ENCODE data around the gene TMEM263. TPM values are rescaled to one million over a fixed set of nuclear protein-coding genes. Genes with fewer than 3 reads are reported as not detected.

Gene TMEM263
- total and polyA plus RNA-seq, 9 of the 15 experiments (the other 6 are each of a cell fraction or from before 2014, with no cell fraction given), result 12.6 to 36.7 (median 24.4) TPM

DNA sequence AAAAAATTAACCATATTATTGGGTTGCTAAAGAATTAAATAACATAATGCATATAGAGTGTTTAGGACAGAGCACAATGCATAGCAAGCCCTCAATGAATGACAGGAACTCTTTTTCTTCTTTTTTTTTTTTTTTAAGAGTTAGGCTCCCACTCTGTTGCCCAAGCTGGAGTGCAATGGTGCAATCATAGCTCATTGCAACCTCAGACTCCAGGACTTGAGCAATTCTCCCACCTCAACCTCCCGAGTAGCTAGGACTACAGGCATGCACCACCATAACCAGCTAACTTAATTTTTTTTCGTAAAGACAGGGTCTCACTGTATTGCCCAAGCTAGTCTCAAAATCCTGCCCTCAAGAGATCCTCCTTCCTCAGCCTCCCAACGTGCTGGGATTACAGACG, 51.7 kb downstream of the TMEM263 start (continued):
- TF ChIP-seq, protein P1, sequence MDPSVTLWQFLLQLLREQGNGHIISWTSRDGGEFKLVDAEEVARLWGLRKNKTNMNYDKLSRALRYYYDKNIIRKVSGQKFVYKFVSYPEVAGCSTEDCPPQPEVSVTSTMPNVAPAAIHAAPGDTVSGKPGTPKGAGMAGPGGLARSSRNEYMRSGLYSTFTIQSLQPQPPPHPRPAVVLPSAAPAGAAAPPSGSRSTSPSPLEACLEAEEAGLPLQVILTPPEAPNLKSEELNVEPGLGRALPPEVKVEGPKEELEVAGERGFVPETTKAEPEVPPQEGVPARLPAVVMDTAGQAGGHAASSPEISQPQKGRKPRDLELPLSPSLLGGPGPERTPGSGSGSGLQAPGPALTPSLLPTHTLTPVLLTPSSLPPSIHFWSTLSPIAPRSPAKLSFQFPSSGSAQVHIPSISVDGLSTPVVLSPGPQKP (CRISPR knock-in tag; IDR thresholded peaks at IDR 0.05), result no peak
- TF ChIP-seq, protein P2, sequence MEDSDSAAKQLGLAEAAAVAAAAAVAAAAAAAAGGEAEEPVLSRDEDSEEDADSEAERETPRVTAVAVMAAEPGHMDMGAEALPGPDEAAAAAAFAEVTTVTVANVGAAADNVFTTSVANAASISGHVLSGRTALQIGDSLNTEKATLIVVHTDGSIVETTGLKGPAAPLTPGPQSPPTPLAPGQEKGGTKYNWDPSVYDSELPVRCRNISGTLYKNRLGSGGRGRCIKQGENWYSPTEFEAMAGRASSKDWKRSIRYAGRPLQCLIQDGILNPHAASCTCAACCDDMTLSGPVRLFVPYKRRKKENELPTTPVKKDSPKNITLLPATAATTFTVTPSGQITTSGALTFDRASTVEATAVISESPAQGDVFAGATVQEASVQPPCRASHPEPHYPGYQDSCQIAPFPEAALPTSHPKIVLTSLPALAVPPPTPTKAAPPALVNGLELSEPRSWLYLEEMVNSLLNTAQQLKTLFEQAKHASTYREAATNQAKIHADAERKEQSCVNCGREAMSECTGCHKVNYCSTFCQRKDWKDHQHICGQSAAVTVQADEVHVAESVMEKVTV (CRISPR knock-in tag; IDR thresholded peaks at IDR 0.05), result no peak

DNA sequence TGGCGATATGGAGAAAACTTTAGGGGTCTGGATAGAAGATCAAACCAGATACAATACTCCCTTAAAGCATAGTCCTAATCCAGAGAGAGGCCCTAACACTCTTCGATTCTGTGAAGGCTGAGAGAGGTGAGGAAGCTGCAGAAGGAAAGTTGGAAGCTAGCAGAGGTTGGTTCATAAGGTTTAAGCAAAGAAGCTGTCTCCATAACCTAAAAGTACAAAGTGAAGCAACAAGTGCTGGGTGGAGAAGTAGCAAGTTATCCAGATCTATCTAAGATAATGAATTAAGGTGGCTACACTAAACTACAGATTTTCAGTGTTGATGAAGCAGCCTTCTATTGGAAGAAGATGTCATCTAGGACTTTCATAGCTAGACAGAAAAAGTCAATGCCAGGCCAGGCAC, 55.8 kb downstream of the TMEM263 start:
- H3K4me2 ChIP-seq (ENCODE audit: insufficient read depth, low read length), result no peak overlapping the region
- no peak overlapping the region for H3K4me3 ChIP-seq
- DNase-seq (ENCODE audit: extremely low read depth in 1 of 4, low spot score in 3 of 4) (no peak), FAIRE-seq (no peak), ATAC-seq (no peak)
- H2AFZ ChIP-seq (ENCODE audit: low read depth, low read length), result no peak overlapping the region
- no peaks in the 10 kb centered on the region for H4K20me1 ChIP-seq (replicated peaks; ENCODE audit: control insufficient read depth, insufficient read depth, low read length)
- H3K36me3 ChIP-seq (ENCODE audit: control insufficient read depth, insufficient read depth, low read length), result no peaks in the 10 kb centered on the region
- ChIA-PET POLR2A (interaction anchor here (0.6 kb wide), 1 partner anchor 651 kb away, joined by 3 read pairs; no protein-coding TSS in a partner anchor), CTCF (ENCODE audit: low intra/inter-chr PET ratio) (no interaction called here)
- H3K27me3 ChIP-seq (ENCODE audit: control insufficient read depth in 2 of 2, insufficient read depth in 2 of 2, low read length in 2 of 2), result no peaks in the 10 kb centered on the region
- intact Hi-C loops (cut with micrococcal nuclease) (no loop called here), in situ Hi-C loops (cut with MboI) (no loop called here)
- no peaks in the 10 kb centered on the region for H3K79me2 ChIP-seq (ENCODE audit: control insufficient read depth, insufficient read depth, low read length)
- no peaks in the 10 kb centered on the region for H3K9me3 ChIP-seq (replicated peaks; ENCODE audit: control insufficient read depth, insufficient read depth, low read depth, low read length)
- H3K27ac ChIP-seq (ENCODE audit: extremely low read depth, low read depth, low read length), result no peak overlapping the region
- H3K9ac ChIP-seq (ENCODE audit: insufficient read depth in 1 of 2, low read depth in 2 of 2, low read length in 2 of 2), result no peak overlapping the region
- H3K9me1 ChIP-seq (ENCODE audit: control insufficient read depth, insufficient read depth, low read length), result no peaks in the 10 kb centered on the region
- no peaks in the 10 kb centered on the region for H3K4me1 ChIP-seq (replicated peaks in 1 of 2; ENCODE audit: control insufficient read depth in 2 of 2, insufficient read depth in 2 of 2, low read length in 2 of 2)
- 57% methylated on average over 2 of the region's 2 CpGs for WGBS (ENCODE audit: insufficient coverage, low coverage, missing lambda C conversion rate)
- BruUV-seq (replicated peaks), result no TSS peak
- TF ChIP-seq PCBP1 (IDR thresholded peaks at IDR 0.05; ENCODE audit: low read depth, low read length, poor library complexity, severe bottlenecking) (no peak), HNRNPUL1 (IDR thresholded peaks at IDR 0.05; ENCODE audit: low read length) (no peak), ZNF79 (CRISPR knock-in tag; IDR thresholded peaks at IDR 0.05; ENCODE audit: low read depth) (no peak), ZNF263 (CRISPR knock-in tag; IDR thresholded peaks at IDR 0.05; ENCODE audit: borderline replicate concordance) (no peak)
- TF ChIP-seq, protein P3, sequence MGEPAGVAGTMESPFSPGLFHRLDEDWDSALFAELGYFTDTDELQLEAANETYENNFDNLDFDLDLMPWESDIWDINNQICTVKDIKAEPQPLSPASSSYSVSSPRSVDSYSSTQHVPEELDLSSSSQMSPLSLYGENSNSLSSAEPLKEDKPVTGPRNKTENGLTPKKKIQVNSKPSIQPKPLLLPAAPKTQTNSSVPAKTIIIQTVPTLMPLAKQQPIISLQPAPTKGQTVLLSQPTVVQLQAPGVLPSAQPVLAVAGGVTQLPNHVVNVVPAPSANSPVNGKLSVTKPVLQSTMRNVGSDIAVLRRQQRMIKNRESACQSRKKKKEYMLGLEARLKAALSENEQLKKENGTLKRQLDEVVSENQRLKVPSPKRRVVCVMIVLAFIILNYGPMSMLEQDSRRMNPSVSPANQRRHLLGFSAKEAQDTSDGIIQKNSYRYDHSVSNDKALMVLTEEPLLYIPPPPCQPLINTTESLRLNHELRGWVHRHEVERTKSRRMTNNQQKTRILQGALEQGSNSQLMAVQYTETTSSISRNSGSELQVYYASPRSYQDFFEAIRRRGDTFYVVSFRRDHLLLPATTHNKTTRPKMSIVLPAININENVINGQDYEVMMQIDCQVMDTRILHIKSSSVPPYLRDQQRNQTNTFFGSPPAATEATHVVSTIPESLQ (CRISPR knock-in tag; IDR thresholded peaks at IDR 0.05), result no peak
- TF ChIP-seq, protein P4, sequence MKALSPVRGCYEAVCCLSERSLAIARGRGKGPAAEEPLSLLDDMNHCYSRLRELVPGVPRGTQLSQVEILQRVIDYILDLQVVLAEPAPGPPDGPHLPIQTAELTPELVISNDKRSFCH (CRISPR knock-in tag; IDR thresholded peaks at IDR 0.05), result no peak
- TF ChIP-seq, protein P4 (tag; IDR thresholded peaks at IDR 0.05), result no peak
- TF ChIP-seq, protein P5, sequence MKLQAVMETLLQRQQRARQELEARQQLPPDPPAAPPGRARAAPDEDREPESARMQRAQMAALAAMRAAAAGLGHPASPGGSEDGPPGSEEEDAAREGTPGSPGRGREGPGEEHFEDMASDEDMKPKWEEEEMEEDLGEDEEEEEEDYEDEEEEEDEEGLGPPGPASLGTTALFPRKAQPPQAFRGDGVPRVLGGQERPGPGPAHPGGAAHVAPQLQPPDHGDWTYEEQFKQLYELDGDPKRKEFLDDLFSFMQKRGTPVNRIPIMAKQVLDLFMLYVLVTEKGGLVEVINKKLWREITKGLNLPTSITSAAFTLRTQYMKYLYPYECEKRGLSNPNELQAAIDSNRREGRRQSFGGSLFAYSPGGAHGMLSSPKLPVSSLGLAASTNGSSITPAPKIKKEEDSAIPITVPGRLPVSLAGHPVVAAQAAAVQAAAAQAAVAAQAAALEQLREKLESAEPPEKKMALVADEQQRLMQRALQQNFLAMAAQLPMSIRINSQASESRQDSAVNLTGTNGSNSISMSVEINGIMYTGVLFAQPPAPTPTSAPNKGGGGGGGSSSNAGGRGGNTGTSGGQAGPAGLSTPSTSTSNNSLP (IDR thresholded peaks at IDR 0.05; ENCODE audit: borderline replicate concordance, low read depth, low read length), result no peak
- TF ChIP-seq, protein P6, sequence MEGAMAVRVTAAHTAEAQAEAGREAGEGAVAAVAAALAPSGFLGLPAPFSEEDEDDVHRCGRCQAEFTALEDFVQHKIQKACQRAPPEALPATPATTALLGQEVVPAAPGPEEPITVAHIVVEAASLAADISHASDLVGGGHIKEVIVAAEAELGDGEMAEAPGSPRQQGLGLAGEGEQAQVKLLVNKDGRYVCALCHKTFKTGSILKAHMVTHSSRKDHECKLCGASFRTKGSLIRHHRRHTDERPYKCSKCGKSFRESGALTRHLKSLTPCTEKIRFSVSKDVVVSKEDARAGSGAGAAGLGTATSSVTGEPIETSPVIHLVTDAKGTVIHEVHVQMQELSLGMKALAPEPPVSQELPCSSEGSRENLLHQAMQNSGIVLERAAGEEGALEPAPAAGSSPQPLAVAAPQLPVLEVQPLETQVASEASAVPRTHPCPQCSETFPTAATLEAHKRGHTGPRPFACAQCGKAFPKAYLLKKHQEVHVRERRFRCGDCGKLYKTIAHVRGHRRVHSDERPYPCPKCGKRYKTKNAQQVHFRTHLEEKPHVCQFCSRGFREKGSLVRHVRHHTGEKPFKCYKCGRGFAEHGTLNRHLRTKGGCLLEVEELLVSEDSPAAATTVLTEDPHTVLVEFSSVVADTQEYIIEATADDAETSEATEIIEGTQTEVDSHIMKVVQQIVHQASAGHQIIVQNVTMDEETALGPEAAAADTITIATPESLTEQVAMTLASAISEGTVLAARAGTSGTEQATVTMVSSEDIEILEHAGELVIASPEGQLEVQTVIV (CRISPR knock-in tag; IDR thresholded peaks at IDR 0.05; ENCODE audit: borderline replicate concordance), result no peak
